ENCODE measurements around the gene CIBAR2. TPM values are rescaled to one million over a fixed set of nuclear protein-coding genes. Genes with fewer than 3 reads are reported as not detected.

Gene CIBAR2
- total and polyA plus RNA-seq, 10 of the 15 experiments (the other 5 are each of a cell fraction or from before 2014, with no cell fraction given) = 0.05 to 0.16 (median 0.07) TPM; not detected in 7

GRCh38 chr16:85148931-85149330, 36.7 kb upstream of the CIBAR2 start:
- TF ChIP-seq BCL11A (IDR thresholded peaks at IDR 0.05; ENCODE audit: low read depth, low read length) = no peak
- TF ChIP-seq ZNF24 (IDR thresholded peaks at IDR 0.05) = no peak
- no peak for TF ChIP-seq POLR2AphosphoS2 (IDR thresholded peaks at IDR 0.05; ENCODE audit: low read depth, low read length)
- no peak for TF ChIP-seq JUNB (IDR thresholded peaks at IDR 0.05)
- TF ChIP-seq NBN (IDR thresholded peaks at IDR 0.05) = no peak
- TF ChIP-seq MEF2A (IDR thresholded peaks at IDR 0.05; ENCODE audit: insufficient read depth, low read depth, low read length) = no peak
- no peak for TF ChIP-seq POLR2AphosphoS5 (IDR thresholded peaks at IDR 0.05; ENCODE audit: low read length)
- TF ChIP-seq ZBTB4 (CRISPR knock-in tag; IDR thresholded peaks at IDR 0.05) = no peak
- no peak for TF ChIP-seq TARDBP (IDR thresholded peaks at IDR 0.05; ENCODE audit: borderline replicate concordance)
- TF ChIP-seq ZNF622 (IDR thresholded peaks at IDR 0.05) = no peak
- no peak for TF ChIP-seq SP1 (IDR thresholded peaks at IDR 0.05; ENCODE audit: low read depth, low read length)
- no peak for TF ChIP-seq MAX (IDR thresholded peaks at IDR 0.05; ENCODE audit: low read depth, low read length)
- no peak for TF ChIP-seq SUPT20H (IDR thresholded peaks at IDR 0.05; ENCODE audit: borderline replicate concordance, control insufficient read depth, low read depth, low read length)
- TF ChIP-seq SKIL (IDR thresholded peaks at IDR 0.05; ENCODE audit: low read depth, poor library complexity, severe bottlenecking) = no peak
- TF ChIP-seq ELK1 (IDR thresholded peaks at IDR 0.05; ENCODE audit: low read depth, low read length) = no peak
- no peak for TF ChIP-seq HDAC2 (IDR thresholded peaks at IDR 0.05)
- no peak for TF ChIP-seq TAF1 (IDR thresholded peaks at IDR 0.05; ENCODE audit: borderline replicate concordance, low read depth, low read length)
- no peak for TF ChIP-seq CREB1 (IDR thresholded peaks at IDR 0.05; ENCODE audit: low read depth)
- no peak for TF ChIP-seq SMARCA5 (IDR thresholded peaks at IDR 0.05)
- WGBS (ENCODE audit: insufficient coverage, insufficient replicate concordance, low lambda C conversion rate, missing lambda C conversion rate) = 54% methylated on average over 9 of the region's 9 CpGs
- no peaks in the 10 kb centered on the region for H4K20me1 ChIP-seq (ENCODE audit: control insufficient read depth, insufficient read depth)
- H3K4me3 ChIP-seq = no peak overlapping the region
- POLR2A ChIA-PET = interaction anchor here (0.6 kb wide), 1 partner anchor 75 kb away, joined by 3 read pairs; no protein-coding TSS in a partner anchor
- no peaks in the 10 kb centered on the region for H3K79me2 ChIP-seq (ENCODE audit: control insufficient read depth, insufficient read depth, low read length)
- no TSS peak for BruUV-seq (replicated peaks)
- FAIRE-seq (no peak), ATAC-seq (no peak), DNase-seq (ENCODE audit: low read depth, low spot score) (no peak)
- CTCF ChIA-PET = interaction anchor here (1.0 to 2.5 kb wide), 2 partner anchors 34 to 100 kb away, joined by 3 to 8 read pairs; no protein-coding TSS in a partner anchor
- H2AFZ ChIP-seq (ENCODE audit: control insufficient read depth, low read depth, low read length) = no peak overlapping the region
- H3K9me3 ChIP-seq (replicated peaks; ENCODE audit: control insufficient read depth, insufficient read depth, low read length) = no peaks in the 10 kb centered on the region
- no peaks in the 10 kb centered on the region for H3K36me3 ChIP-seq (ENCODE audit: control insufficient read depth in 2 of 2, insufficient read depth in 2 of 2, low read length in 1 of 2)
- no peak overlapping the region for H3K27ac ChIP-seq (ENCODE audit: control insufficient read depth, insufficient read depth)
- in situ Hi-C loops (cut with MboI) (no loop called here), intact Hi-C loops (cut with micrococcal nuclease; ENCODE audit: unreplicated experiment) (no loop called here)
- RAD21 ChIA-PET (ENCODE audit: unreplicated experiment) = interaction anchor here (1.5 kb wide), 1 partner anchor 34 kb away, joined by 4 read pairs; no protein-coding TSS in a partner anchor
- SMC1A ChIA-PET (ENCODE audit: uncharacterized antibody, unreplicated experiment) = interaction anchor here (1.5 kb wide), 1 partner anchor 11 kb away, joined by 4 read pairs; no protein-coding TSS in a partner anchor
- H3K9ac ChIP-seq (ENCODE audit: control insufficient read depth, insufficient read depth, low read length) = no peak overlapping the region
- H3K27me3 ChIP-seq (replicated peaks in 1 of 2; ENCODE audit: control insufficient read depth in 2 of 2, insufficient read depth in 2 of 2, low read length in 1 of 2) = no peaks in the 10 kb centered on the region
- H3K4me1 ChIP-seq (ENCODE audit: control insufficient read depth, insufficient read depth, low read length) = 0 out of 2 replicates have a peak, but pooled peaks cover 2% of the 10 kb centered on the region
- no peak overlapping the region for H3K4me2 ChIP-seq (ENCODE audit: control insufficient read depth, insufficient read depth)
